Measurements from ENCODE around the gene LIX1L. TPM values are rescaled to one million over a fixed set of nuclear protein-coding genes. Genes with fewer than 3 reads are reported as not detected.
A peak's percentile ranks its signal among the peaks of the same experiment; 100 is the strongest.

LIX1L gene
- total RNA-seq, 6 experiments from 2014 or later = 10.6 to 11.9 (median 11.0) TPM

GRCh38 chr1:145949219-145949618 is 8.6 kb downstream of the LIX1L start:
- Histone ChIP-seq H3K4me3 (no peak overlapping the region), H3K9me3 (no peaks in the 10 kb centered on the region), H3K36me3 (peaks cover 0 to 6% (median 0%) of the 10 kb centered on the region in 4 donors), H3K4me1 (peaks cover 0 to 18% (median under 1%) of the 10 kb centered on the region in 4 donors), H3K27ac (no peak overlapping the region), H3K27me3 (no peaks in the 10 kb centered on the region)
- DNase-seq (no peak), ATAC-seq (no peak)
- 87% methylated on average over 4 of the region's 4 CpGs for WGBS (ENCODE audit: insufficient coverage, low coverage, low lambda C conversion rate, missing lambda C conversion rate)
- intact Hi-C loops (cut with DNase I) = no loop called here
- TF ChIP-seq POLR2A (IDR thresholded peaks at IDR 0.05) = no peak
- TF ChIP-seq, protein P1, sequence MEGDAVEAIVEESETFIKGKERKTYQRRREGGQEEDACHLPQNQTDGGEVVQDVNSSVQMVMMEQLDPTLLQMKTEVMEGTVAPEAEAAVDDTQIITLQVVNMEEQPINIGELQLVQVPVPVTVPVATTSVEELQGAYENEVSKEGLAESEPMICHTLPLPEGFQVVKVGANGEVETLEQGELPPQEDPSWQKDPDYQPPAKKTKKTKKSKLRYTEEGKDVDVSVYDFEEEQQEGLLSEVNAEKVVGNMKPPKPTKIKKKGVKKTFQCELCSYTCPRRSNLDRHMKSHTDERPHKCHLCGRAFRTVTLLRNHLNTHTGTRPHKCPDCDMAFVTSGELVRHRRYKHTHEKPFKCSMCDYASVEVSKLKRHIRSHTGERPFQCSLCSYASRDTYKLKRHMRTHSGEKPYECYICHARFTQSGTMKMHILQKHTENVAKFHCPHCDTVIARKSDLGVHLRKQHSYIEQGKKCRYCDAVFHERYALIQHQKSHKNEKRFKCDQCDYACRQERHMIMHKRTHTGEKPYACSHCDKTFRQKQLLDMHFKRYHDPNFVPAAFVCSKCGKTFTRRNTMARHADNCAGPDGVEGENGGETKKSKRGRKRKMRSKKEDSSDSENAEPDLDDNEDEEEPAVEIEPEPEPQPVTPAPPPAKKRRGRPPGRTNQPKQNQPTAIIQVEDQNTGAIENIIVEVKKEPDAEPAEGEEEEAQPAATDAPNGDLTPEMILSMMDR (IDR thresholded peaks at IDR 0.05) = no peak

GRCh38 chr1:145947551-145947950 is 10.3 kb downstream of the LIX1L start:
- TF ChIP-seq POLR2A (IDR thresholded peaks at IDR 0.05) = no peak
- TF ChIP-seq, protein P1 (IDR thresholded peaks at IDR 0.05) = no peak
- Histone ChIP-seq H3K36me3 (peaks cover 0 to 14% (median 2%) of the 10 kb centered on the region in 4 donors), H3K9me3 (no peaks in the 10 kb centered on the region), H3K4me3 (no peak overlapping the region), H3K27me3 (no peaks in the 10 kb centered on the region), H3K27ac (no peak overlapping the region), H3K4me1 (peaks cover 0 to 12% (median 0%) of the 10 kb centered on the region in 4 donors)
- ATAC-seq (no peak), DNase-seq (no peak)
- WGBS (ENCODE audit: insufficient coverage, low coverage, low lambda C conversion rate, missing lambda C conversion rate) = 90% methylated on average over 3 of the region's 4 CpGs
- intact Hi-C loops (cut with DNase I) = no loop called here

- 59% methylated on average over 4 of the region's 4 CpGs for WGBS (ENCODE audit: insufficient coverage, low coverage, low lambda C conversion rate, missing lambda C conversion rate)
- Histone ChIP-seq H3K27me3 (no peaks in the 10 kb centered on the region), H3K4me1 (peaks cover 0 to 7% (median 0%) of the 10 kb centered on the region in 4 donors), H3K36me3 (peaks cover 0 to 21% (median 2%) of the 10 kb centered on the region in 4 donors), H3K9me3 (no peaks in the 10 kb centered on the region), H3K4me3 (no peak overlapping the region), H3K27ac (no peak overlapping the region)
- ATAC-seq (peak; percentile 40 to 80 (median 49)), DNase-seq (no peak)
- intact Hi-C loops (cut with DNase I) = no loop called here
- no peak for TF ChIP-seq POLR2A (IDR thresholded peaks at IDR 0.05)
- TF ChIP-seq, protein P1 (IDR thresholded peaks at IDR 0.05) = no peak
These were observed 11.3 kb downstream of the LIX1L start for GRCh38 chr1:145946477-145946986.

DNA sequence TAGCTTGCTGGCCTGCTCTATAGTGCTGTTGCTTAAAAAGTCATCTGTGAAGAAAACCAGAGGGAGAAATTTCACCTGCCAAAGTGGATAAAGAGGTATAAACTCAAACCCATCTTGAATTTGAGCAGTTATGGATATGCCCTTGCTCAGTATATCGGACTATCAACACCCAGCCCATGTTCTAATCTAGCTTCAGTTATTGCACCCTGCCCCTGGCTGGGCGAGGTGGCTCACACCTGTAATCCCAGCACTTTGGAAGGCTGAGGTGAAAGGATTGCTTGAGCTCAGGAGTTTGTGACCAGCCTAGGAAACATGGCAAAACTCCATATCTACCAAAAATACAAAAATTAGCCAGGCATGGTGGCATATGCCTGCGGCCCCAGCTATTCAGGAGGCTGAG is 13.3 kb downstream of the LIX1L start:
- H3K27me3 ChIP-seq = no peaks in the 10 kb centered on the region
- peaks cover 0 to 21% (median 2%) of the 10 kb centered on the region in 4 donors for H3K36me3 ChIP-seq
- H3K27ac ChIP-seq = no peak overlapping the region
- no peak for TF ChIP-seq POLR2A (IDR thresholded peaks at IDR 0.05)
- TF ChIP-seq, protein P1 (IDR thresholded peaks at IDR 0.05) = no peak
- no peaks in the 10 kb centered on the region for H3K4me1 ChIP-seq
- ATAC-seq = no peak
- no peaks in the 10 kb centered on the region for H3K9me3 ChIP-seq
- whole genome bisulfite sequencing (ENCODE audit: insufficient coverage, low coverage, low lambda C conversion rate, missing lambda C conversion rate) = 88% methylated on average over 1 of the region's 3 CpGs
- no peak overlapping the region for H3K4me3 ChIP-seq
- intact Hi-C loops (cut with DNase I) = no loop called here
- DNase-seq = no peak

Measured in right lobe of liver (tissue), 6 donors.